ENCODE measurements around the gene SDF2L1. TPM values are rescaled to one million over a fixed set of nuclear protein-coding genes. Genes with fewer than 3 reads are reported as not detected.
A peak's percentile ranks its signal among the peaks of the same experiment; 100 is the strongest.

Gene SDF2L1
- total RNA-seq, 2 donors from 2014 or later = 25.6 to 30.1 TPM

GRCh38 chr22:21624880-21625791 lies 17.0 kb upstream of the SDF2L1 start:
- ATAC-seq (no peak), DNase-seq (no peak)
- Mint-ChIP-seq H3K36me3 (ENCODE audit: low read depth) (peaks cover 2% of the 10 kb centered on the region), H3K4me1 (peaks cover 25% of the 10 kb centered on the region), H3K4me3 (peak overlapping the region; percentile 47), H3K27me3 (no peaks in the 10 kb centered on the region), H3K27ac (peak overlapping the region; percentile 94)
- H3K9me3 ChIP-seq (ENCODE audit: control insufficient read depth, low read length, poor library complexity, severe bottlenecking) = no peaks in the 10 kb centered on the region

- H3K4me3 Mint-ChIP-seq = no peak overlapping the region
- peak overlapping the region; percentile 94 for H3K27ac Mint-ChIP-seq
- DNase-seq (no peak), ATAC-seq (no peak)
- H3K9me3 ChIP-seq (ENCODE audit: control insufficient read depth, low read length, poor library complexity, severe bottlenecking) = no peaks in the 10 kb centered on the region
- peaks cover 25% of the 10 kb centered on the region for H3K4me1 Mint-ChIP-seq
- peaks cover 2% of the 10 kb centered on the region for H3K36me3 Mint-ChIP-seq (ENCODE audit: low read depth)
- no peaks in the 10 kb centered on the region for H3K27me3 Mint-ChIP-seq
Measured at GRCh38 chr22:21626073-21626734, 15.9 kb upstream of the SDF2L1 start.

GRCh38 chr22:21626735-21627469 lies 15.2 kb upstream of the SDF2L1 start:
- no peak for ATAC-seq
- peak overlapping the region; percentile 74 for H3K27ac Mint-ChIP-seq
- no peaks in the 10 kb centered on the region for H3K27me3 Mint-ChIP-seq
- peaks cover 25% of the 10 kb centered on the region for H3K4me1 Mint-ChIP-seq
- peak overlapping the region; percentile 45 for H3K4me3 Mint-ChIP-seq
- no peak for DNase-seq
- peaks cover 2% of the 10 kb centered on the region for H3K36me3 Mint-ChIP-seq (ENCODE audit: low read depth)
- H3K9me3 ChIP-seq (ENCODE audit: control insufficient read depth, low read length, poor library complexity, severe bottlenecking) = no peaks in the 10 kb centered on the region

GRCh38 chr22:21628386-21629254 lies 13.5 kb upstream of the SDF2L1 start:
- H3K4me1 Mint-ChIP-seq = peaks cover 30% of the 10 kb centered on the region
- ATAC-seq = peak; percentile 2
- H3K36me3 Mint-ChIP-seq (ENCODE audit: low read depth) = peaks cover 2% of the 10 kb centered on the region
- peak overlapping the region; percentile 74 for H3K27ac Mint-ChIP-seq
- no peaks in the 10 kb centered on the region for H3K27me3 Mint-ChIP-seq
- no peaks in the 10 kb centered on the region for H3K9me3 ChIP-seq (ENCODE audit: control insufficient read depth, low read length, poor library complexity, severe bottlenecking)
- no peak for DNase-seq
- peak overlapping the region; percentile 92 for H3K4me3 Mint-ChIP-seq

GRCh38 chr22:21629255-21630149 lies 12.6 kb upstream of the SDF2L1 start, which contains the start of gene YDJC:
YDJC (minus strand) TSS chr22:21630022; CDS start chr22:21630014, 8 bp downstream.
- H3K4me1 Mint-ChIP-seq = peaks cover 26% of the 10 kb centered on the region
- peak within 1 kb of the TSS; percentile 63 for H3K27ac Mint-ChIP-seq
- DNase-seq (peak; percentile 92 to 98 (median 95)), ATAC-seq (peak; percentile 84)
- peak within 1 kb of the TSS; percentile 92 for H3K4me3 Mint-ChIP-seq
- no peaks in the 10 kb centered on the region for H3K9me3 ChIP-seq (ENCODE audit: control insufficient read depth, low read length, poor library complexity, severe bottlenecking)
- H3K36me3 Mint-ChIP-seq (ENCODE audit: low read depth) = peaks cover 2% of the 10 kb centered on the region
- no peaks in the 10 kb centered on the region for H3K27me3 Mint-ChIP-seq

GRCh38 chr22:21631025-21631424 lies 11.1 kb upstream of the SDF2L1 start:
- Mint-ChIP-seq H3K36me3 (ENCODE audit: low read depth) (peaks cover 2% of the 10 kb centered on the region), H3K27ac (peak overlapping the region; percentile 24), H3K4me1 (peaks cover 20% of the 10 kb centered on the region), H3K27me3 (no peaks in the 10 kb centered on the region), H3K4me3 (peak overlapping the region; percentile 39)
- H3K9me3 ChIP-seq (ENCODE audit: control insufficient read depth, low read length, poor library complexity, severe bottlenecking) = no peaks in the 10 kb centered on the region
- DNase-seq (no peak), ATAC-seq (no peak)

- Mint-ChIP-seq H3K4me1 (peaks cover 13% of the 10 kb centered on the region), H3K27ac (no peak within 1 kb of the TSS), H3K27me3 (no peaks in the 10 kb centered on the region), H3K4me3 (peak within 1 kb of the TSS; percentile 73), H3K36me3 (ENCODE audit: low read depth) (peaks cover 2% of the 10 kb centered on the region)
- DNase-seq (peak; percentile 58 to 79 (median 65)), ATAC-seq (peak; percentile 55)
- H3K9me3 ChIP-seq (ENCODE audit: control insufficient read depth, low read length, poor library complexity, severe bottlenecking) = no peaks in the 10 kb centered on the region
Measured at GRCh38 chr22:21632237-21632895, 9.7 kb upstream of the SDF2L1 start, which contains the start of gene CCDC116. CCDC116 (plus strand) TSS chr22:21632760; CDS start chr22:21633182, 422 bp downstream.

GRCh38 chr22:21632931-21633330 lies 9.2 kb upstream of the SDF2L1 start:
- H3K9me3 ChIP-seq (ENCODE audit: control insufficient read depth, low read length, poor library complexity, severe bottlenecking) = no peaks in the 10 kb centered on the region
- Mint-ChIP-seq H3K4me1 (peaks cover 12% of the 10 kb centered on the region), H3K4me3 (no peak overlapping the region), H3K36me3 (ENCODE audit: low read depth) (peaks cover 2% of the 10 kb centered on the region), H3K27ac (no peak overlapping the region), H3K27me3 (no peaks in the 10 kb centered on the region)
- no peak for ATAC-seq
- DNase-seq = no peak

GRCh38 chr22:21633481-21633880 lies 8.6 kb upstream of the SDF2L1 start:
- no peak overlapping the region for H3K27ac Mint-ChIP-seq
- no peak overlapping the region for H3K4me3 Mint-ChIP-seq
- H3K4me1 Mint-ChIP-seq = peaks cover 7% of the 10 kb centered on the region
- H3K27me3 Mint-ChIP-seq = no peaks in the 10 kb centered on the region
- DNase-seq (no peak), ATAC-seq (no peak)
- H3K36me3 Mint-ChIP-seq (ENCODE audit: low read depth) = peaks cover 2% of the 10 kb centered on the region
- H3K9me3 ChIP-seq (ENCODE audit: control insufficient read depth, low read length, poor library complexity, severe bottlenecking) = no peaks in the 10 kb centered on the region

- DNase-seq = no peak
- H3K27me3 Mint-ChIP-seq = no peaks in the 10 kb centered on the region
- no peak overlapping the region for H3K4me3 Mint-ChIP-seq
- ATAC-seq = no peak
- no peaks in the 10 kb centered on the region for H3K9me3 ChIP-seq (ENCODE audit: control insufficient read depth, low read length, poor library complexity, severe bottlenecking)
- H3K4me1 Mint-ChIP-seq = peaks cover 7% of the 10 kb centered on the region
- no peak overlapping the region for H3K27ac Mint-ChIP-seq
- H3K36me3 Mint-ChIP-seq (ENCODE audit: low read depth) = peaks cover 2% of the 10 kb centered on the region
Measured at GRCh38 chr22:21634081-21634480, 8.0 kb upstream of the SDF2L1 start.

GRCh38 chr22:21634844-21635243 lies 7.3 kb upstream of the SDF2L1 start:
- DNase-seq = no peak
- no peak overlapping the region for H3K27ac Mint-ChIP-seq
- peaks cover 5% of the 10 kb centered on the region for H3K4me1 Mint-ChIP-seq
- H3K9me3 ChIP-seq (ENCODE audit: control insufficient read depth, low read length, poor library complexity, severe bottlenecking) = no peaks in the 10 kb centered on the region
- no peak for ATAC-seq
- H3K27me3 Mint-ChIP-seq = no peaks in the 10 kb centered on the region
- no peak overlapping the region for H3K4me3 Mint-ChIP-seq
- H3K36me3 Mint-ChIP-seq (ENCODE audit: low read depth) = no peaks in the 10 kb centered on the region

All from T-helper 17 cell (primary cell).